Smooth muscle cell (in vitro differentiated cells): Measurements from ENCODE around the gene HBD. TPM values are rescaled to one million over a fixed set of nuclear protein-coding genes. Genes with fewer than 3 reads are reported as not detected.

ENCODE experiments used
- DNase-seq: peaks from one replicate; lab custom pipeline; 2025; ENCODE audit not compliant: unreplicated experiment; lab: John Stamatoyannopoulos, UW
- H2AFZ ChIP-seq: fragments of 200-600 bp; sonication (generic); 2 replicates; pipeline ENCODE4 v1.6.0; 2016; ENCODE audit warnings: antibody characterized with exemption, low read depth, mild to moderate bottlenecking
- H3F3A ChIP-seq: fragments of 200-600 bp; sonication (generic); 2 replicates; pipeline ENCODE4 v1.6.0; 2017; ENCODE audit warnings: antibody characterized with exemption, low read depth
- H3K27ac ChIP-seq: fragments of 200-600 bp; sonication (generic); 2 replicates; pipeline ENCODE4 v1.5.1; 2016; ENCODE audit warnings: low read depth, mild to moderate bottlenecking
- H3K27me3 ChIP-seq: fragments of 200-600 bp; sonication (generic); 2 replicates; pipeline ENCODE4 v1.6.1; 2016; ENCODE audit warnings: low read depth, mild to moderate bottlenecking
- H3K36me3 ChIP-seq: fragments of 200-600 bp; sonication (generic); 2 replicates; pipeline ENCODE4 v1.5.1; 2016; ENCODE audit warnings: low read depth
- H3K4me1 ChIP-seq: fragments of 200-600 bp; sonication (generic); 2 replicates; pipeline ENCODE4 v1.5.1; 2016; ENCODE audit warnings: low read depth
- H3K4me2 ChIP-seq: fragments of 200-600 bp; sonication (generic); 2 replicates; pipeline ENCODE4 v1.6.0; 2016; ENCODE audit warnings: mild to moderate bottlenecking
- H3K4me3 ChIP-seq: fragments of 200-600 bp; sonication (generic); 2 replicates; pipeline ENCODE4 v1.5.1; 2016; ENCODE audit warnings: mild to moderate bottlenecking
- H3K79me2 ChIP-seq: fragments of 200-600 bp; sonication (generic); 2 replicates; pipeline ENCODE4 v1.6.0; 2016; ENCODE audit warnings: low read depth, mild to moderate bottlenecking
- H3K9ac ChIP-seq: fragments of 200-600 bp; sonication (generic); 2 replicates; pipeline ENCODE4 v1.6.0; 2016; ENCODE audit warnings: low read depth
- H3K9me3 ChIP-seq: fragments of 200-600 bp; sonication (generic); replicated peaks from 2 replicates; pipeline ENCODE4 v1.5.1; 2016; ENCODE audit warnings: low read depth
- H4K20me1 ChIP-seq: fragments of 200-600 bp; sonication (generic); 2 replicates; pipeline ENCODE4 v1.6.0; 2016; ENCODE audit warnings: low read depth
- CTCF ChIP-seq: fragments of 200-600 bp; sonication (generic); IDR thresholded peaks from 2 replicates; pipeline ENCODE4 v1.5.1; 2017; ENCODE audit warnings: borderline replicate concordance, mild to moderate bottlenecking, antibody characterized with exemption; ENCODE audit not compliant: insufficient read depth, poor library complexity, severe bottlenecking
- WGBS: methylation state at CpG from one replicate; pipeline ENCODE4 v1.1.7; 2016; ENCODE audit warnings: low lambda C conversion rate; 5-methylcytosine and 5-hydroxymethylcytosine counted together
- polyA plus RNA-seq: library from polyadenylated mRNA; unstranded; fragments of >200 nt; fragmentation: Nextera tagmentation; extraction: Ambion mirVana; gene quantifications from 2 replicates; pipeline ENCODE4 v1.2.1, GENCODE V29; 2016
- total RNA-seq: library from RNA; depleted of rRNA; stranded (reverse); fragments of >200 nt; gene quantifications from 2 replicates; pipeline ENCODE4 v1.2.3, GENCODE V29; 2014

The HBD gene
- total and polyA plus RNA-seq, 2 experiments from 2014 or later = not detected

GRCh38 chr11:5200582-5200981 lies 33.7 kb downstream of the HBD start, which contains the start of gene OR51V1:
Gene OR51V1, minus strand, starts transcription at chr11:5200682. Its CDS starts 0 bp downstream, at chr11:5200682.
- DNase-seq = no peak
- Histone ChIP-seq H4K20me1 (no peaks in the 10 kb centered on the region), H3K27me3 (no peaks in the 10 kb centered on the region), H3K27ac (no peak within 1 kb of the TSS), H3K4me2 (no peak within 1 kb of the TSS), H3K9me3 (no peaks in the 10 kb centered on the region), H3F3A (no peaks in the 10 kb centered on the region), H2AFZ (no peak within 1 kb of the TSS), H3K36me3 (no peaks in the 10 kb centered on the region), H3K79me2 (no peaks in the 10 kb centered on the region), H3K4me3 (no peak within 1 kb of the TSS), H3K4me1 (no peaks in the 10 kb centered on the region), H3K9ac (no peak within 1 kb of the TSS)
- 76% methylated on average over 1 of the region's 1 CpG for WGBS
- TF ChIP-seq CTCF = no peak

- H3K9me3 ChIP-seq = no peaks in the 10 kb centered on the region
- H3K4me1 ChIP-seq = no peaks in the 10 kb centered on the region
- H2AFZ ChIP-seq = no peak overlapping the region
- no peaks in the 10 kb centered on the region for H3K36me3 ChIP-seq
- no peak for TF ChIP-seq CTCF
- no peaks in the 10 kb centered on the region for H4K20me1 ChIP-seq
- no peak overlapping the region for H3K27ac ChIP-seq
- H3F3A ChIP-seq = no peaks in the 10 kb centered on the region
- H3K4me3 ChIP-seq = no peak overlapping the region
- H3K9ac ChIP-seq = no peak overlapping the region
- H3K27me3 ChIP-seq = no peaks in the 10 kb centered on the region
- H3K4me2 ChIP-seq = no peak overlapping the region
- DNase-seq = no peak
- no peaks in the 10 kb centered on the region for H3K79me2 ChIP-seq
Observed at GRCh38 chr11:5198285-5198684, 36.0 kb downstream of the HBD start.

- WGBS = 85% methylated on average over 3 of the region's 3 CpGs
- Histone ChIP-seq H3K9me3 (no peaks in the 10 kb centered on the region), H3K4me2 (no peak overlapping the region), H3K79me2 (no peaks in the 10 kb centered on the region), H3K4me3 (no peak overlapping the region), H3K27ac (no peak overlapping the region), H3K4me1 (no peaks in the 10 kb centered on the region), H3K9ac (no peak overlapping the region), H3K36me3 (no peaks in the 10 kb centered on the region), H3K27me3 (no peaks in the 10 kb centered on the region), H3F3A (no peaks in the 10 kb centered on the region), H2AFZ (no peak overlapping the region), H4K20me1 (no peaks in the 10 kb centered on the region)
- DNase-seq = no peak
- no peak for TF ChIP-seq CTCF
Observed at GRCh38 chr11:5197536-5197935, 36.7 kb downstream of the HBD start.

- 75% methylated on average over 3 of the region's 3 CpGs for WGBS
- Histone ChIP-seq H3K36me3 (no peaks in the 10 kb centered on the region), H4K20me1 (no peaks in the 10 kb centered on the region), H3K79me2 (no peaks in the 10 kb centered on the region), H3K9me3 (no peaks in the 10 kb centered on the region), H3F3A (no peaks in the 10 kb centered on the region), H3K9ac (no peak overlapping the region), H3K4me2 (no peak overlapping the region), H2AFZ (no peak overlapping the region), H3K4me1 (no peaks in the 10 kb centered on the region), H3K27ac (no peak overlapping the region), H3K27me3 (no peaks in the 10 kb centered on the region), H3K4me3 (no peak overlapping the region)
- TF ChIP-seq CTCF = no peak
- no peak for DNase-seq
Observed at GRCh38 chr11:5196731-5197130, 37.6 kb downstream of the HBD start.
